Measurements from ENCODE around the gene KCTD1.
A peak's percentile ranks its signal among the peaks of the same experiment; 100 is the strongest.

Gene KCTD1

DNA sequence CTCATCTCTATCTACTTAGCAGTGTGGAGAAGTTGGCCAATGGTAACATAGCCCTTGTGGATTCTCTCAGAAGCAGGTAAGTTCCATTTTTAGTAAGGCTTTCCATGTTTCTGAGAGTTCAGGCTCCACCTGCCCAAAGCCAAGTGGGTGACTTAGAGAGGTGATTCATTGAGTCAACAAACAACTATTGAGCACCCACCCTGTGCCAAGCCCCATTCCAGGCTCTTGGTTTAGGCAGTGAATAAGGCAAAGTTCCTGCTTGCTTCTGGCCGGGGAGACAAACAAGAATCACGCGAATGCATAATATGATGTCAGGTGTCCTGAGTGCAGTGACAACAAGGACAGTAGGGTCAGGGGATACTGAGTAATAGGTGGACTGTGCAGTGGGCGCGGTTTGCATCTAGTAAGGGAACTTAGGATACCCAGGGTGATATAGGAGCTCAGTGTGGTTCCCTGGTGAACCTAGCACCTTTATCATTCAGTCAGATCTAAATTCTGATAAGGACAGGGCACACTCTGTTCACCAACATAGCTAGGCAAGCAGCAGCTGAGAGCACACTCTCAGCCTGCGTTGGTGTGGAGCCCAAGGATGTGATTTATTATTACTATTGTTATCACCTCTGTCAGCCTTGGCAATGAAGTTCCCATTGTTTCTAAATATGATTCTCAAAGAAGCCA is 31.7 kb upstream of the KCTD1 start:
- Histone ChIP-seq H3K4me2 (ENCODE audit: low read depth, low read length) (no peak overlapping the region), H3K4me3 (ENCODE audit: low read length) (no peak overlapping the region)

GRCh38 chr18:26575865-26576217 is 27.5 kb upstream of the KCTD1 start:
- H3K4me2 ChIP-seq (ENCODE audit: low read depth, low read length): peak overlapping the region; percentile 72; the same call in 1 of the 2 replicates
- TF ChIP-seq CTCF (IDR thresholded peaks at IDR 0.05; ENCODE audit: low read length): no peak
- TF ChIP-seq EZH2 (optimal IDR thresholded peaks at IDR 0.05; ENCODE audit: low read depth, low read length): no peak
- no peak for TF ChIP-seq EZH2phosphoT487 (IDR thresholded peaks at IDR 0.05; ENCODE audit: low read length)
- DNase-seq: no peak
- no peak overlapping the region for H3K27ac ChIP-seq (ENCODE audit: low read length)
- no peaks in the 10 kb centered on the region for H3K27me3 ChIP-seq (replicated peaks; ENCODE audit: insufficient read depth, low read length)
- no peak overlapping the region for H3K9ac ChIP-seq (ENCODE audit: low read length)
- no peak overlapping the region for H2AFZ ChIP-seq (ENCODE audit: low read length)
- no peaks in the 10 kb centered on the region for H3K36me3 ChIP-seq (replicated peaks; ENCODE audit: insufficient read depth, low read length)
- H3K4me3 ChIP-seq (ENCODE audit: low read length): no peak overlapping the region
- no peaks in the 10 kb centered on the region for H3K79me2 ChIP-seq (ENCODE audit: low read length)
- H3K4me1 ChIP-seq (ENCODE audit: low read length): no peaks in the 10 kb centered on the region
- H3K9me2 ChIP-seq (replicated peaks; ENCODE audit: insufficient read depth, low read length): no peaks in the 10 kb centered on the region
- no peaks in the 10 kb centered on the region for H3K9me3 ChIP-seq (replicated peaks; ENCODE audit: insufficient read depth, low read length)
- no peaks in the 10 kb centered on the region for H3F3A ChIP-seq (ENCODE audit: insufficient read depth, low read length)
- no peaks in the 10 kb centered on the region for H4K20me1 ChIP-seq (ENCODE audit: insufficient read depth, low read length)

More for the DNA sequence above, 31.7 kb upstream of the KCTD1 start:
- no peak for TF ChIP-seq EZH2 (optimal IDR thresholded peaks at IDR 0.05; ENCODE audit: low read depth, low read length)
- no peak for TF ChIP-seq CTCF (IDR thresholded peaks at IDR 0.05; ENCODE audit: low read length)
- TF ChIP-seq EZH2phosphoT487 (IDR thresholded peaks at IDR 0.05; ENCODE audit: low read length): no peak
- Histone ChIP-seq H3K27me3 (replicated peaks; ENCODE audit: insufficient read depth, low read length) (no peaks in the 10 kb centered on the region), H3K4me1 (ENCODE audit: low read length) (no peaks in the 10 kb centered on the region), H3K9me2 (replicated peaks; ENCODE audit: insufficient read depth, low read length) (no peaks in the 10 kb centered on the region), H3K27ac (ENCODE audit: low read length) (no peak overlapping the region), H3K9me3 (replicated peaks; ENCODE audit: insufficient read depth, low read length) (no peaks in the 10 kb centered on the region), H2AFZ (ENCODE audit: low read length) (no peak overlapping the region), H3F3A (ENCODE audit: insufficient read depth, low read length) (no peaks in the 10 kb centered on the region), H3K9ac (ENCODE audit: low read length) (no peak overlapping the region), H3K36me3 (replicated peaks; ENCODE audit: insufficient read depth, low read length) (no peaks in the 10 kb centered on the region), H3K79me2 (ENCODE audit: low read length) (no peaks in the 10 kb centered on the region), H4K20me1 (ENCODE audit: insufficient read depth, low read length) (no peaks in the 10 kb centered on the region)
- DNase-seq: no peak

DNA sequence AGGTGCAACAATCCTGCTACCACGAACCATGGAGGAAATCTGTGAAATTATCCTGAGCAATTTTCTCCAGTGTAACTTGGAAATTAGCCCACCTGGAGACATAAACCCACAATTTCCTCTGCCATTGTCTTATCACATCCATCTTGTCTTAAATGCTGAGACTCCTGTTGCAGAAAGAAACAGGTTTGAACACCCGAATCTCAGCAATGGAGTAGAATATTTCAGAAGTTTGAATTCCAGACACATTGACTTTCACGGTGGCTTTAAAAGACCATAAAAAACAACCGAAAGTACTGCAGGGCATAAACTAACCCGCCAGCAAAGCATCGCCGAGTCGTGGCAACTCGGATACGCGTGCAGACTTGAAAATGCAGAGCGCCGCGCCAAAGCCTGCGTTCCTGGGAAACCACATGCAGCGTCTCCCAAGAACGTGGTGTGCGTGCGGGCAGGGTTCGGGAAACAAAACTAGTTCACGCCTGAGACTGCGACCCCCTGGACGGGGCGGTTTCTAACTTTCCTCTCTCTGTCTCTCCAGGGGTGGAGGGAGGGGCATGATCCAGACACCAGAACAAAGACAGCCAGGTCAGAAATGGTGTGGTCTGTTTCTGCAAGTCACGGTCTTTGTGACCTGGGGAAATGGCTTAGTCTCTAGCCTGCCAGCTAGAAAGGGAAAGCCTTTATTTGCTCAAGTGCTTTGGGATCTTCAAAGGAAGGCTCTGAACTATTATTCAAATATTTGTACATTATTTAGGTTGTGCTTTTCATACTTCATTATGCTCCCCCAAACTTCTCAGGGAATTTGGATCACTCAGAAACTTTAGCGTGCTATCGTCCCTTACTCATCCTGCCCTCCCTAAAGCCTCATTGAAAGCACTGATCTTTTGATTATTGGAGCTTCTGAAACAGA is 26.9 kb upstream of the KCTD1 start:
- H3K9ac ChIP-seq (ENCODE audit: low read length): peak overlapping the region; percentile 16; the same call in 1 of the 2 replicates
- H3K4me3 ChIP-seq (ENCODE audit: low read length): peak overlapping the region; percentile 57
- no peak for TF ChIP-seq EZH2phosphoT487 (IDR thresholded peaks at IDR 0.05; ENCODE audit: low read length)
- no peak for TF ChIP-seq EZH2 (optimal IDR thresholded peaks at IDR 0.05; ENCODE audit: low read depth, low read length)
- no peak for TF ChIP-seq CTCF (IDR thresholded peaks at IDR 0.05; ENCODE audit: low read length)
- DNase-seq: peak; percentile 65
- H3K79me2 ChIP-seq (ENCODE audit: low read length): no peaks in the 10 kb centered on the region
- peak overlapping the region; percentile 72 for H3K4me2 ChIP-seq (ENCODE audit: low read depth, low read length)
- H3K27ac ChIP-seq (ENCODE audit: low read length): no peak overlapping the region
- H2AFZ ChIP-seq (ENCODE audit: low read length): peak overlapping the region; percentile 57
- H4K20me1 ChIP-seq (ENCODE audit: insufficient read depth, low read length): no peaks in the 10 kb centered on the region
- H3K4me1 ChIP-seq (ENCODE audit: low read length): no peaks in the 10 kb centered on the region
- H3K27me3 ChIP-seq (replicated peaks; ENCODE audit: insufficient read depth, low read length): no peaks in the 10 kb centered on the region
- no peaks in the 10 kb centered on the region for H3F3A ChIP-seq (ENCODE audit: insufficient read depth, low read length)
- H3K9me2 ChIP-seq (replicated peaks; ENCODE audit: insufficient read depth, low read length): no peaks in the 10 kb centered on the region
- no peaks in the 10 kb centered on the region for H3K9me3 ChIP-seq (replicated peaks; ENCODE audit: insufficient read depth, low read length)
- no peaks in the 10 kb centered on the region for H3K36me3 ChIP-seq (replicated peaks; ENCODE audit: insufficient read depth, low read length)

Data from MM.1S (cell line).